DND-41 (cell line): ENCODE results near the gene GRIN1.

ENCODE experiments used
- ATAC-seq: fragments of 200-7000 bp; cut with Tn5 transposase; 3 replicates; pipeline ENCODE4 v1.9.1; 2021; ENCODE audit warnings: low read depth; ENCODE audit not compliant: insufficient read depth
- DNase-seq: peaks from one replicate; pipeline ENCODE4 v3.0.0-alpha.2; 2020
- H2AFZ ChIP-seq: 2 replicates; pipeline ENCODE4 v1.6.0; 2012; ENCODE audit warnings: low read depth, low read length
- H3K27ac ChIP-seq: 2 replicates; pipeline ENCODE4 v1.5.1; 2012; ENCODE audit warnings: low read length, inconsistent platforms
- H3K27me3 ChIP-seq: fragments of 200-600 bp; sonication (generic); 2 replicates; pipeline ENCODE4 v1.6.0; 2012; ENCODE audit warnings: low read length, mild to moderate bottlenecking, inconsistent platforms; ENCODE audit not compliant: insufficient read depth, poor library complexity
- H3K36me3 ChIP-seq: 2 replicates; pipeline ENCODE4 v1.5.1; 2012; ENCODE audit warnings: low read length, inconsistent platforms; ENCODE audit not compliant: insufficient read depth
- H3K4me1 ChIP-seq: 2 replicates; pipeline ENCODE4 v1.5.1; 2012; ENCODE audit warnings: mild to moderate bottlenecking, low read length; ENCODE audit not compliant: insufficient read depth
- H3K4me2 ChIP-seq: 2 replicates; pipeline ENCODE4 v1.6.0; 2012; ENCODE audit warnings: mild to moderate bottlenecking, moderate library complexity, low read length, inconsistent platforms; ENCODE audit not compliant: insufficient read depth
- H3K4me3 ChIP-seq, 2 experiments: fragments of 200-600 bp in 1 of 2; shearing (Covaris generic) in 1 of 2; 2 replicates each; pipeline ENCODE4 v1.5.1; 2012 to 2016; ENCODE audit warnings: inconsistent platforms in 2 of 2, low read length in 2 of 2, mild to moderate bottlenecking in 2 of 2, low read depth in 1 of 2, moderate library complexity in 1 of 2
- H3K79me2 ChIP-seq: 2 replicates; pipeline ENCODE4 v1.6.0; 2012; ENCODE audit warnings: low read length, inconsistent platforms; ENCODE audit not compliant: insufficient read depth
- H3K9ac ChIP-seq: 2 replicates; pipeline ENCODE4 v1.6.0; 2012; ENCODE audit warnings: low read depth, mild to moderate bottlenecking, inconsistent platforms, low read length, moderate library complexity
- H3K9me3 ChIP-seq: 2 replicates; pipeline ENCODE4 v1.5.1; 2012; ENCODE audit warnings: low read length, moderate library complexity, mild to moderate bottlenecking, inconsistent platforms; ENCODE audit not compliant: insufficient read depth, severe bottlenecking
- H4K20me1 ChIP-seq: 2 replicates; pipeline ENCODE4 v1.6.0; 2012; ENCODE audit warnings: low read length; ENCODE audit not compliant: insufficient read depth
- EZH2 ChIP-seq: IDR thresholded peaks from 3 replicates; pipeline ENCODE4 v1.6.1; 2012; ENCODE audit warnings: borderline replicate concordance, low read depth, mild to moderate bottlenecking, moderate library complexity, low read length, inconsistent platforms; ENCODE audit not compliant: severe bottlenecking
- TF ChIP-seq, protein P1 (sequence below): IDR thresholded peaks from 2 replicates; pipeline ENCODE4 v1.5.1; 2012; ENCODE audit warnings: borderline replicate concordance, low read length, moderate library complexity, mild to moderate bottlenecking; ENCODE audit not compliant: poor library complexity, severe bottlenecking; ENCODE audit errors: extremely low read depth

Gene GRIN1

DNA sequence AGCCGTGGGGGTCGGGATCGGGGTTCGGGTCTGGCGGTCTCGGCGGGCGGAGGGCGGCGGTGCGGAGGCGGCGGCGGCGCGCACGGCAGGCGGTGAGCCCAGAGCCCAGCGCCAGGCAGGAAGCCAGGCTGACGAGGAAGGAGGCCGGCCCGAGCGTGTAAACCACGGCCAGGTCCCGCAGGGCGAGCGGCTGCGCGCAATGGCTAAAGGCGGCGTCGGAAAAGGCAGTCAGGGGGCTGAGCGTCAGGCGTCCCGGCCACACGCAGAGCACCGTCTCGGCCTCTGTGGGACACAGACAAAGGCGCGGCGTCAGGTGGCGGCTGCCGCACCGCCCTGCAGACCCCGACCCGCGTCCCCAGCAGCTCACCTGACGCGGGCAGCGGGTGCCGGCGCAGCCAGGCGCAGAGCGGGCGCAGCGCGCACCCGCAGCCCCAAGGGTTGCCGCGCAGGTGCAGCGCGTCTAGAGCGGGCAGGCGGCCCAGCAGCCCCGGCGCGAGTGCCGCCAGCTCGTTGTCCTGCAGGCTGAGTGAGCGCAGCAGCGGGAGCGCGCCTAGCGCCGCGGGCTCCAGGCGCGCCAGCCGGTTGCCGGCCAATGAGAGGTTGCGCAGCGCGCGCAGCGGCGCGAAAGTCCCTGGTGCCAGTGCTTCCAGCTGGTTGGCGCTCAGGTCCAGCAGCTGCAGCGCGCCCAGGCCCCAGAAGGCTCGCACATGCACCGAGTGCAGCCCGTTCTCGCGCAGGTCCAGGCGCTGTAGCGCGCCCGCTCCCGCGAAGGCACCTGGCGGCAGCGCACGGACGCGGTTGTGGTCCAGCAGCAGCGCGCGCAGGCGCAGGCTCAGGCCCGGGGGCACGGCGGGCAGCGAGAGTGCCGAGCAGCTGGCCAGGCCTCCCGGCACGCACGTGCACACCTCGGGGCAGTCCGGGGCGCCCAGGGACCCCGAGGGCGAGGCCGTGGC, 30.2 kb downstream of the GRIN1 start:
- Histone ChIP-seq H3K27ac (no peak overlapping the region), H2AFZ (no peak overlapping the region), H3K9me3 (no peaks in the 10 kb centered on the region), H4K20me1 (peaks cover 10% of the 10 kb centered on the region), H3K27me3 (peaks cover 28% of the 10 kb centered on the region), H3K79me2 (no peaks in the 10 kb centered on the region), H3K4me2 (no peak overlapping the region), H3K36me3 (no peaks in the 10 kb centered on the region), H3K4me1 (no peaks in the 10 kb centered on the region), H3K9ac (no peak overlapping the region), H3K4me3 (no peak overlapping the region)
- TF ChIP-seq, protein P1, sequence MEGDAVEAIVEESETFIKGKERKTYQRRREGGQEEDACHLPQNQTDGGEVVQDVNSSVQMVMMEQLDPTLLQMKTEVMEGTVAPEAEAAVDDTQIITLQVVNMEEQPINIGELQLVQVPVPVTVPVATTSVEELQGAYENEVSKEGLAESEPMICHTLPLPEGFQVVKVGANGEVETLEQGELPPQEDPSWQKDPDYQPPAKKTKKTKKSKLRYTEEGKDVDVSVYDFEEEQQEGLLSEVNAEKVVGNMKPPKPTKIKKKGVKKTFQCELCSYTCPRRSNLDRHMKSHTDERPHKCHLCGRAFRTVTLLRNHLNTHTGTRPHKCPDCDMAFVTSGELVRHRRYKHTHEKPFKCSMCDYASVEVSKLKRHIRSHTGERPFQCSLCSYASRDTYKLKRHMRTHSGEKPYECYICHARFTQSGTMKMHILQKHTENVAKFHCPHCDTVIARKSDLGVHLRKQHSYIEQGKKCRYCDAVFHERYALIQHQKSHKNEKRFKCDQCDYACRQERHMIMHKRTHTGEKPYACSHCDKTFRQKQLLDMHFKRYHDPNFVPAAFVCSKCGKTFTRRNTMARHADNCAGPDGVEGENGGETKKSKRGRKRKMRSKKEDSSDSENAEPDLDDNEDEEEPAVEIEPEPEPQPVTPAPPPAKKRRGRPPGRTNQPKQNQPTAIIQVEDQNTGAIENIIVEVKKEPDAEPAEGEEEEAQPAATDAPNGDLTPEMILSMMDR, result no peak
- TF ChIP-seq EZH2, result no peak
- ATAC-seq, result no peak
- DNase-seq, result no peak

DNA sequence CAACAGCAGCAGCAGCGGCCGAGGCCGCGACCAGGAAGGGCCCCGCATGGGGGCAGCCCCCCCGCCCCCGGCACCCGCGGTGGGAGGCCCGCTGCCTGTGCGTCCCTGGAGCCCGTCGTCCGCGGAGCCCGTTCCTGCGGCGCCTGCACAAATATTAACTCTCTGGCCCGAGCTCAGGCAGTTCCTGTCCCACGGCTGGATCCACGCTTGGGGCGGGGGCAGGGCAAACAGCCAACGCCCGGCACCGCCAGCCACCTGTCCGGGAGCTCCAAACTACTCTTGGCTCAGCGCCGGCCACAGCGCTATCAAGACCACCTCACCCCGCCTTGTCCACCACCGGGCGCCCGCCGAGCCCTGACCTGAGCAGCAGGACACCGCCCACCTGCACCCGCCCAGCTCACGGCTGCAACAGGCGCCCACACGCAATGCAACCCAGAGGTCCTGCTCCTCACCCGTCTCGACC, 31.0 kb downstream of the GRIN1 start, which contains the start of gene LRRC26:
Gene LRRC26, minus strand, starts transcription at position 156 of the 463 bp plus-strand sequence. Its CDS starts 108 bp downstream, at position 48.
- Histone ChIP-seq H3K27me3 (peaks cover 28% of the 10 kb centered on the region), H3K36me3 (no peaks in the 10 kb centered on the region), H2AFZ (no peak within 1 kb of the TSS), H3K4me1 (no peaks in the 10 kb centered on the region), H3K27ac (no peak within 1 kb of the TSS), H3K79me2 (no peaks in the 10 kb centered on the region), H3K4me2 (no peak within 1 kb of the TSS), H3K9me3 (no peaks in the 10 kb centered on the region), H3K4me3 (no peak within 1 kb of the TSS), H3K9ac (no peak within 1 kb of the TSS), H4K20me1 (peaks cover 15% of the 10 kb centered on the region)
- TF ChIP-seq, protein P1, result no peak
- no peak for TF ChIP-seq EZH2
- DNase-seq, result no peak
- no peak for ATAC-seq

- no peak overlapping the region for H3K9ac ChIP-seq
- no peak overlapping the region for H3K4me3 ChIP-seq
- no peak overlapping the region for H3K27ac ChIP-seq
- H4K20me1 ChIP-seq, result peaks cover 22% of the 10 kb centered on the region
- ATAC-seq (no peak), DNase-seq (no peak)
- no peak overlapping the region for H2AFZ ChIP-seq
- H3K4me1 ChIP-seq, result no peaks in the 10 kb centered on the region
- H3K36me3 ChIP-seq, result no peaks in the 10 kb centered on the region
- no peak overlapping the region for H3K4me2 ChIP-seq
- no peaks in the 10 kb centered on the region for H3K79me2 ChIP-seq
- no peaks in the 10 kb centered on the region for H3K9me3 ChIP-seq
- TF ChIP-seq EZH2, result no peak
- TF ChIP-seq, protein P1, result no peak
- peaks cover 28% of the 10 kb centered on the region for H3K27me3 ChIP-seq
Observed at GRCh38 chr9:137170486-137171148, 31.7 kb downstream of the GRIN1 start.
